ENCODE data around the gene SLC35F1.

DNA sequence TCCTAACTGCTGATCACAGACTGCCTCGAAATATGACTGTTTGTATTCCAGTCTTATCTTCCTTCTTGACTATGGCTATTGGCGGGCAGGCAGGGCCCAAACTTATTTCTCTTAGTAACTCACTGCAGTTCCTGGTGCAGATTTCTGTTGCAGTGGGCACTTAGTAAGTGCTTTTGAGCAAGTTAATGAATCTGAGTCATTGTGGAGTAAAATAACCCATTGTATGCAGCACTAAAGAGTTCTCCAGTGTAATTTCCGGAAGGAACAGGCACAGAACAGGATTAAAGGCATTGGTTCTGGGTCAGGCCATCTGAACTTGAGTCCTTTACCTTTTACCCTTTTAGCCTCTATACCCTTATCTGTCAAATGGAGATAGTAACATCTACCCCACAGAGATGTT lies 23.6 kb downstream of the SLC35F1 start:
- TF ChIP-seq CTCF (IDR thresholded peaks at IDR 0.05) (no peak), CEBPB (IDR thresholded peaks at IDR 0.05) (no peak), NPAS2 (CRISPR knock-in tag; IDR thresholded peaks at IDR 0.05; ENCODE audit: borderline replicate concordance) (no peak)
